AG10803 (cell line): ENCODE measurements around the gene LEMD3.

Experiments used
- DNase-seq: peaks from one replicate; pipeline ENCODE4 v3.0.0; 2010; ENCODE audit warnings: low read depth
- H3K4me3 ChIP-seq: 2 replicates; pipeline ENCODE4 v1.5.1; 2011; ENCODE audit warnings: mild to moderate bottlenecking, low read length, control low read depth
- CTCF ChIP-seq: conservative IDR thresholded peaks from 2 replicates; pipeline ENCODE4 v1.5.1; 2011; ENCODE audit warnings: mild to moderate bottlenecking, low read length, control low read depth, inconsistent platforms

Gene LEMD3

GRCh38 chr12:65232476-65233077 is 63.2 kb downstream of the LEMD3 start:
- H3K4me3 ChIP-seq: no peak overlapping the region
- peak; percentile 57 for TF ChIP-seq CTCF
- DNase-seq: peak; percentile 23

GRCh38 chr12:65237153-65237552 is 67.8 kb downstream of the LEMD3 start:
- DNase-seq: no peak
- no peak overlapping the region for H3K4me3 ChIP-seq
- TF ChIP-seq CTCF: no peak

GRCh38 chr12:65238609-65239008 is 69.2 kb downstream of the LEMD3 start:
- TF ChIP-seq CTCF: no peak
- no peak for DNase-seq
- H3K4me3 ChIP-seq: no peak overlapping the region

- no peak for TF ChIP-seq CTCF
- H3K4me3 ChIP-seq: no peak overlapping the region
- DNase-seq: no peak
Measured at GRCh38 chr12:65248656-65249633, 79.6 kb downstream of the LEMD3 start.

DNA sequence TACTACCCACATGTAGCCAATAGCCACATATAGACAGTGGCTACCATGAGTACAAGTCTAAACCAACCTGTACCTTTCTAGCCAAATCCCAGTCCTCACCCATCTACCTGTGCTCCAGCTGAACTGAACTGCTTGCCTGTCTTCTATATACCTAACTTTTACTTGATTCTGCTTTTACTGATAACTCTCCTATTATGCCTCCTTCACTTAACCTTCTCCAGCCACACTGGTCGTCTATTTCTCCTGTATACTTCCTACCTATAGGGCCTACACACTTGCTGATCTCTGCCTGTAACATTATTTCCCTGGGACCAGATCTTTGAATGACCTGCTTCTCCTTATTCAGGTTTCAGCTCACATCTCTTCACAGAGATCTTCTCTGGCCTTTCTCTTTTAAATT is 83.1 kb downstream of the LEMD3 start:
- DNase-seq: no peak
- H3K4me3 ChIP-seq: no peak overlapping the region
- no peak for TF ChIP-seq CTCF

GRCh38 chr12:65257986-65258385 is 88.6 kb downstream of the LEMD3 start:
- TF ChIP-seq CTCF: no peak
- H3K4me3 ChIP-seq: no peak overlapping the region
- DNase-seq: no peak

- no peak overlapping the region for H3K4me3 ChIP-seq
- no peak for TF ChIP-seq CTCF
- DNase-seq: no peak
Measured at GRCh38 chr12:65259501-65259900, 90.1 kb downstream of the LEMD3 start.
